Chondrocyte (in vitro differentiated cells): ENCODE measurements around the gene SLC17A7. TPM values are rescaled to one million over a fixed set of nuclear protein-coding genes. Genes with fewer than 3 reads are reported as not detected.

Experiments
- DNase-seq: peaks from one replicate; pipeline ENCODE4 v3.0.0; 2021; ENCODE audit warnings: mixed read lengths, low spot score
- H3K27ac Mint-ChIP-seq: one replicate; pipeline ENCODE4 v1.8.0; 2021; ENCODE audit warnings: mild to moderate bottlenecking, moderate library complexity, mixed read lengths; ENCODE audit not compliant: unreplicated experiment
- H3K27me3 Mint-ChIP-seq: 2 replicates; pipeline ENCODE4 v1.8.0; 2021; ENCODE audit warnings: low read depth, mixed read lengths
- H3K36me3 Mint-ChIP-seq: 2 replicates; pipeline ENCODE4 v1.8.0; 2021; ENCODE audit warnings: low read depth, mixed read lengths
- H3K4me1 Mint-ChIP-seq: 2 replicates; pipeline ENCODE4 v1.8.0; 2021; ENCODE audit warnings: low read depth, mild to moderate bottlenecking, mixed read lengths
- H3K4me3 Mint-ChIP-seq: one replicate; pipeline ENCODE4 v1.8.0; 2021; ENCODE audit warnings: mild to moderate bottlenecking, moderate library complexity, mixed read lengths; ENCODE audit not compliant: unreplicated experiment
- H3K9me3 Mint-ChIP-seq: 2 replicates; pipeline ENCODE4 v1.8.0; 2021; ENCODE audit warnings: low read depth, mixed read lengths
- total RNA-seq: library from RNA; stranded (reverse); gene quantifications from 3 replicates; pipeline ENCODE4 v1.2.1, GENCODE V29; 2021
- TF ChIP-seq, protein P1 (sequence below): fragments of 200-600 bp; sonication (generic); IDR thresholded peaks from 2 replicates; pipeline ENCODE4 v1.5.0; 2021; ENCODE audit warnings: antibody characterized with exemption, mild to moderate bottlenecking, moderate library complexity

The SLC17A7 gene
- total RNA-seq, 1 donor from 2014 or later = 0.47 TPM

DNA sequence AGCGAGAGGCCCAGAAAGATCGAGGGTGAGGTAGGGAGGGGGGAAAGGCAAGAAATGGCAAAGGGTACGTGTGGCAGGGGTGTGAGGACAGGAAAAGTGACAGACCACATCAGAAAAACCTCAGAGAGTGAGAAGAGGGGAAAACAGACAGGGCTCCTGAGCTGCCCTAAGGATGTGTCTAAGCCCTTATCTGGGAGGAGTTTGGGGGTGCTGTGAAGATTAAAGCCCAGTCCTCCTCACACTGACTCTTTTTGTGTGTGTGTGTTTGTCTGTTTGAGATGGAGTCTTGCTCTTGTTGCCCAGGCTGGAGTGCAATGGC lies 17.4 kb downstream of the SLC17A7 start:
- TF ChIP-seq, protein P1, sequence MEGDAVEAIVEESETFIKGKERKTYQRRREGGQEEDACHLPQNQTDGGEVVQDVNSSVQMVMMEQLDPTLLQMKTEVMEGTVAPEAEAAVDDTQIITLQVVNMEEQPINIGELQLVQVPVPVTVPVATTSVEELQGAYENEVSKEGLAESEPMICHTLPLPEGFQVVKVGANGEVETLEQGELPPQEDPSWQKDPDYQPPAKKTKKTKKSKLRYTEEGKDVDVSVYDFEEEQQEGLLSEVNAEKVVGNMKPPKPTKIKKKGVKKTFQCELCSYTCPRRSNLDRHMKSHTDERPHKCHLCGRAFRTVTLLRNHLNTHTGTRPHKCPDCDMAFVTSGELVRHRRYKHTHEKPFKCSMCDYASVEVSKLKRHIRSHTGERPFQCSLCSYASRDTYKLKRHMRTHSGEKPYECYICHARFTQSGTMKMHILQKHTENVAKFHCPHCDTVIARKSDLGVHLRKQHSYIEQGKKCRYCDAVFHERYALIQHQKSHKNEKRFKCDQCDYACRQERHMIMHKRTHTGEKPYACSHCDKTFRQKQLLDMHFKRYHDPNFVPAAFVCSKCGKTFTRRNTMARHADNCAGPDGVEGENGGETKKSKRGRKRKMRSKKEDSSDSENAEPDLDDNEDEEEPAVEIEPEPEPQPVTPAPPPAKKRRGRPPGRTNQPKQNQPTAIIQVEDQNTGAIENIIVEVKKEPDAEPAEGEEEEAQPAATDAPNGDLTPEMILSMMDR = no peak
- H3K36me3 Mint-ChIP-seq = peaks cover 8% of the 10 kb centered on the region
- no peak for DNase-seq
- H3K4me1 Mint-ChIP-seq = peaks cover 31% of the 10 kb centered on the region
- H3K27ac Mint-ChIP-seq = no peak overlapping the region
- H3K4me3 Mint-ChIP-seq = no peak overlapping the region
- H3K9me3 Mint-ChIP-seq = no peaks in the 10 kb centered on the region
- H3K27me3 Mint-ChIP-seq = peaks cover 86% of the 10 kb centered on the region

DNA sequence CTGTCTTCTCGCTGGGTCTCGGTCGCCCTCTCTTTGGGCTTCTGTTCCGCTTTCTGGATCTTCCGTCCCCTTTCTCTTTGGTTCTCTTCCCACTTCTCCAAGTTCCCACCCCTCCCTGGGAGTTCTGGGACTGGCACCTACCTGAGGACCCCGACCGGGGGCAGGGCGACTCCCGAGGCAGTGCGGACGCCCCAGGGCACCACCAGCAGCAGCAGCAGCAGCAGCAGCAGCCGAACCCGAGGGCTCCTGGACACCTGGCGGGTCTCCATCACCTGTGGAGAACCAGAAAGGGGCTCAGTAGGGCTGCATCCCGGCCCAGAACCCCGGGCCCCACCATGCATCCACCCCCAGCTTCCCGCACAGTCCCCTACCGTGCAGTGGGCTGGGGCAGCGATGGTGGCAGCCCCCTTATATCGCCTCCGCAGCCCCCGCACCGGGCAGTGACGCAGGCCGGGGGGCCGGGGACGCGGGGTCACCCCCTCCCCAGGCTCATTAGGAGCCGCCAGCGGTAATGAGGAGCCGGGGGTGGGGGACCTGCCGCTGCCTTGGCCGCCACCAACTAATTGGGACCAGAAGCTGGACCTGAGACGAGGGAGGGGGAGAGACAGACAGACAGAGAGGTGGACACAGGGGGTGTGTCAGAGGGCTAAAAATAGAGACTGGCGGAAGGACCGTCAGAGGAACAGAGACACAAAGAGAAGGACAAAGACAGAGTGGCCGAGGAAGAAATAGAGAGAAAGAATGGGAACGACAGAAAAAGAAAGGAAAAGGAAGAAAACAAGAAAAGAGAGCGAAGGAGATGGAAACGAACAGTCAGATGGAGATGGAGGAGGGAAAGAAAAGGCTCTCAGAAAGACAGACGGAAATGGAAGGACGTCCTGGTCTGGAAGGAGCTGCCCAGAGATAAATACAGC lies 18.0 kb downstream of the SLC17A7 start, which contains the start of gene PTH2:
PTH2 (minus strand) TSS at position 371 of the 914 bp plus-strand sequence; CDS start at position 269, 102 bp downstream.
- H3K4me1 Mint-ChIP-seq = peaks cover 26% of the 10 kb centered on the region
- H3K4me3 Mint-ChIP-seq = peak within 1 kb of the TSS; percentile 51
- H3K36me3 Mint-ChIP-seq = peaks cover 8% of the 10 kb centered on the region
- no peak within 1 kb of the TSS for H3K27ac Mint-ChIP-seq
- H3K9me3 Mint-ChIP-seq = no peaks in the 10 kb centered on the region
- DNase-seq = no peak
- peaks cover 86% of the 10 kb centered on the region for H3K27me3 Mint-ChIP-seq
- TF ChIP-seq, protein P1 = no peak

DNA sequence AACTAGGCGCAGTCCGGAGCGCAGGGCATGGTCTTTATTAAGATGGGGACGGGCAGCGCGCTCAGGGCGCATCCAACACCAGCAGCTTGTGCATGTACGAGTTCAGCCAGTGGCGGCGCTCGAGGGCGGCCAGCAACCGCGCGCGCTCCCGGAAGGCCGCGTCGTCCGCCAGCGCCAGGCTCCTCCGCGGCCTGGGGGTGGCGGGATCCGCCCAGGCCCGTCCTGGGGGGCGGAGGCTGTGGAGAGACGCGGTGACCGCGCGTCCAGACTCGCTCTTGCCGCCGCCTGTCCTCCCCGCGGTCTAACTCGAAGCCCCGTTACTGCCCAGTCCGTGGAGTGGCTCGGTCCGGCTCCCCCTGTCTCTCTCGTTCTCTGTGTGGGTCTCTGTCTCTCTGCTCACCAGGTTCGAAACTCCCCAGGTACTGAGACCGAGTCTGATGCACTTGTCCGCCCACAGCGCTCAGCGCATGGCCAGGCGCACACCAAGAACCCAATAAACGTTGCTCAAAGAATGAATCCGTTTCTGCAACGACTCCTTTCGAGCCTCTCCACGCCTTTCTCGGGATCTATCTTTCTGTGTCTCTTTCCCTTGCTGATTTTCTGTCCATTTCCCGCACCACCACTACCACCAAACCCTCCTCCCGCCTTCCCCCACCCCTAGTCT lies 18.8 kb downstream of the SLC17A7 start:
- Mint-ChIP-seq H3K4me3 (peak overlapping the region; percentile 51), H3K27me3 (peaks cover 87% of the 10 kb centered on the region), H3K9me3 (no peaks in the 10 kb centered on the region), H3K36me3 (peaks cover 8% of the 10 kb centered on the region), H3K27ac (no peak overlapping the region), H3K4me1 (peaks cover 20% of the 10 kb centered on the region)
- TF ChIP-seq, protein P1 = peak; percentile 73
- DNase-seq = no peak

DNA sequence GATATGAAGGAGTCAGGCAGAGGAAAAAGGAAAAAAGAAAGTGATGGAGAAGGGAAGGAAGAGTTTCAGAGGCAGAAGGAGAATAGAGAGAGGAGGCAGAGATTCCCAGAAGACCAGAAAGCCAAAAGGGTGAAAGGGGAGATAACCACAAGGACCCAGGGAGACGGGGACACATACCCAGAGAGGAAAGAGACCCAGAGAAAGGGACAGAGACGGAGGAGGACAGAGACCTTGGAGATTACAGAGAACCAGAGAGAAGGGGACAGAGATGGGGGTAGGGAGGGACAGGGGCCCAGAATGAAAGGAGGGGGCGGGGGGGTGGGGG lies 19.5 kb downstream of the SLC17A7 start:
- no peak for DNase-seq
- Mint-ChIP-seq H3K27ac (no peak overlapping the region), H3K27me3 (peaks cover 84% of the 10 kb centered on the region), H3K36me3 (peaks cover 8% of the 10 kb centered on the region), H3K9me3 (no peaks in the 10 kb centered on the region), H3K4me3 (no peak overlapping the region), H3K4me1 (peaks cover 20% of the 10 kb centered on the region)
- TF ChIP-seq, protein P1 = no peak

DNA sequence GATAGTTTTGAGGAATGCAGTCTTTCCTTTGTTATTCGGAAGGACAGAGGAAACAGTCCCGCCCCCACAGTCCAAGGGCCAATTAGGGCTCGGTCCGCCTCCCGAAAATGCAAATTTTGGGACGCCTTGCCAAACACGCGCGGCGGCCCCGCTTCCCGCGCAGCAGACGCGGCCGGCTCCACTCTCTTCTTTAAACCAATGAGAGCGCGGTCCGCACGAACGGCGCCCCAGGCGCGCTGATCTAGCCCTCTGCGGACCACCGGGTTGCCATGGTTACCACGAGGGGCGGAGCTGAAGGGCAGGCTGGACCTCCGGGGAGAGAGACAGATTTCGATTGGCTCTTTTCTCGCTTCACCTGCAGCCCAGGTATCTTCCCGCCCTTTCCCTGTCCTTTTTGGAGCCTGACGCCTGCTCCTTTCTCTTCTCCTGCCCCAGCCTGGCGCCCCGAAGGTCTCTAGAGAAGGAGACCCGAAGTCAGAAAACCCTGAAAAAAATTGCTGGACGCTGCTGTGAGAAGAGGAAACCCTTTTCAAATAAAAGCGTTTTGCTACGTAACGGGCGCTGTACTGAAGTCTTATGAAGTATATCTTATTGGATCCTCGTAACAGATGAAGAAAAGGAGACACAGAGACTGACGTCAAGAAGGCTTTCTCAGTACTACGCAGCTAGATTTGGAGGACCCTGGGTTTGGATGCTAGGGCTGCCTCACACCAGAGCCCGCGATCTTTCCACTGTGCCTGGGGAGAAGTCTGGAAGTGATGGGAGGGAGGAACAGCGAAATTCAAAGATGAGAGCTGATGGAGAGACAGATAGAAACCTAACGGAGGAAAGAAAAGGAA lies 20.1 kb downstream of the SLC17A7 start:
- TF ChIP-seq, protein P1 = no peak
- Mint-ChIP-seq H3K27ac (no peak overlapping the region), H3K36me3 (peaks cover 7% of the 10 kb centered on the region), H3K27me3 (peaks cover 78% of the 10 kb centered on the region), H3K9me3 (no peaks in the 10 kb centered on the region), H3K4me1 (peaks cover 20% of the 10 kb centered on the region), H3K4me3 (peak overlapping the region; percentile 38)
- DNase-seq = no peak
